ENCODE measurements around the gene ARMC9. TPM values are rescaled to one million over a fixed set of nuclear protein-coding genes. Genes with fewer than 3 reads are reported as not detected.

ARMC9 gene
- polyA plus RNA-seq, 3 donors from 2014 or later, result 0.94 to 1.1 TPM; not detected in 1

- Mint-ChIP-seq H3K9me3 (no peaks in the 10 kb centered on the region), H3K36me3 (peaks cover 0 to 3% (median 0%) of the 10 kb centered on the region in 3 donors), H3K27me3 (ENCODE audit: low read depth in 3 of 3) (peaks cover 0 to 9% (median 1%) of the 10 kb centered on the region in 3 donors), H3K27ac (no peak overlapping the region), H3K4me3 (no peak overlapping the region), H3K4me1 (no peaks in the 10 kb centered on the region)
- DNase-seq, result no peak
These were observed 24.6 kb downstream of the ARMC9 start for GRCh38 chr2:231223001-231223375.

- peaks cover 0 to 9% (median 1%) of the 10 kb centered on the region in 3 donors for H3K27me3 Mint-ChIP-seq (ENCODE audit: low read depth in 3 of 3)
- no peaks in the 10 kb centered on the region for H3K9me3 Mint-ChIP-seq
- no peak for DNase-seq
- H3K4me1 Mint-ChIP-seq, result no peaks in the 10 kb centered on the region
- H3K4me3 Mint-ChIP-seq, result no peak overlapping the region
- H3K36me3 Mint-ChIP-seq, result peaks cover 0 to 3% (median 0%) of the 10 kb centered on the region in 3 donors
- H3K27ac Mint-ChIP-seq, result no peak overlapping the region
These were observed 25.1 kb downstream of the ARMC9 start for GRCh38 chr2:231223458-231223976.

GRCh38 chr2:231227310-231228162 is 29.1 kb downstream of the ARMC9 start:
- DNase-seq, result peak; percentile 59 to 68 (median 60)
- peaks cover 0 to 4% (median 2%) of the 10 kb centered on the region in 3 donors for H3K27me3 Mint-ChIP-seq (ENCODE audit: low read depth in 3 of 3)
- no peak overlapping the region for H3K4me3 Mint-ChIP-seq
- no peaks in the 10 kb centered on the region for H3K9me3 Mint-ChIP-seq
- no peak overlapping the region for H3K27ac Mint-ChIP-seq
- no peaks in the 10 kb centered on the region for H3K36me3 Mint-ChIP-seq
- no peaks in the 10 kb centered on the region for H3K4me1 Mint-ChIP-seq

- Mint-ChIP-seq H3K27ac (no peak overlapping the region), H3K27me3 (ENCODE audit: low read depth in 3 of 3) (peaks cover 0 to 4% (median 2%) of the 10 kb centered on the region in 3 donors), H3K4me3 (no peak overlapping the region), H3K36me3 (no peaks in the 10 kb centered on the region), H3K9me3 (no peaks in the 10 kb centered on the region), H3K4me1 (no peaks in the 10 kb centered on the region)
- DNase-seq, result no peak
These were observed 29.8 kb downstream of the ARMC9 start for GRCh38 chr2:231228223-231228622.

- no peak overlapping the region for H3K4me3 Mint-ChIP-seq
- no peaks in the 10 kb centered on the region for H3K9me3 Mint-ChIP-seq
- DNase-seq, result no peak
- no peaks in the 10 kb centered on the region for H3K36me3 Mint-ChIP-seq
- peaks cover 0 to 2% (median 0%) of the 10 kb centered on the region in 3 donors for H3K27me3 Mint-ChIP-seq (ENCODE audit: low read depth in 3 of 3)
- no peak overlapping the region for H3K27ac Mint-ChIP-seq
- no peaks in the 10 kb centered on the region for H3K4me1 Mint-ChIP-seq
These were observed 30.6 kb downstream of the ARMC9 start for GRCh38 chr2:231228974-231229529.

- no peak for DNase-seq
- Mint-ChIP-seq H3K4me3 (no peak overlapping the region), H3K27me3 (ENCODE audit: low read depth in 3 of 3) (peaks cover 1 to 4% (median 2%) of the 10 kb centered on the region in 3 donors), H3K27ac (no peak overlapping the region), H3K4me1 (no peaks in the 10 kb centered on the region), H3K9me3 (no peaks in the 10 kb centered on the region), H3K36me3 (no peaks in the 10 kb centered on the region)
These were observed 36.8 kb downstream of the ARMC9 start for GRCh38 chr2:231235217-231235616.

GRCh38 chr2:231238689-231239088 is 40.3 kb downstream of the ARMC9 start:
- H3K36me3 Mint-ChIP-seq, result no peaks in the 10 kb centered on the region
- H3K4me1 Mint-ChIP-seq, result no peaks in the 10 kb centered on the region
- H3K27ac Mint-ChIP-seq, result no peak overlapping the region
- H3K9me3 Mint-ChIP-seq, result no peaks in the 10 kb centered on the region
- no peak overlapping the region for H3K4me3 Mint-ChIP-seq
- no peak for DNase-seq
- H3K27me3 Mint-ChIP-seq (ENCODE audit: low read depth in 3 of 3), result peaks cover 1 to 4% (median 2%) of the 10 kb centered on the region in 3 donors

GRCh38 chr2:231239751-231240150 is 41.3 kb downstream of the ARMC9 start:
- no peaks in the 10 kb centered on the region for H3K4me1 Mint-ChIP-seq

GRCh38 chr2:231241755-231242507 is 43.5 kb downstream of the ARMC9 start:
- Mint-ChIP-seq H3K9me3 (no peaks in the 10 kb centered on the region), H3K27me3 (ENCODE audit: low read depth in 3 of 3) (peaks cover 0 to 3% (median 2%) of the 10 kb centered on the region in 3 donors), H3K36me3 (no peaks in the 10 kb centered on the region), H3K4me1 (no peaks in the 10 kb centered on the region), H3K27ac (peak overlapping the region in 1 of 6 donors; percentile 55), H3K4me3 (no peak overlapping the region)
- DNase-seq, result peak; percentile 3 to 16 (median 16)

More at GRCh38 chr2:231239751-231240150, 41.3 kb downstream of the ARMC9 start:
- DNase-seq, result no peak
- no peaks in the 10 kb centered on the region for H3K36me3 Mint-ChIP-seq
- H3K27me3 Mint-ChIP-seq (ENCODE audit: low read depth in 3 of 3), result peaks cover 1 to 4% (median 2%) of the 10 kb centered on the region in 3 donors
- no peaks in the 10 kb centered on the region for H3K9me3 Mint-ChIP-seq
- H3K27ac Mint-ChIP-seq, result no peak overlapping the region
- no peak overlapping the region for H3K4me3 Mint-ChIP-seq

- no peak for DNase-seq
- Mint-ChIP-seq H3K4me1 (no peaks in the 10 kb centered on the region), H3K36me3 (no peaks in the 10 kb centered on the region), H3K9me3 (no peaks in the 10 kb centered on the region), H3K4me3 (no peak overlapping the region), H3K27me3 (ENCODE audit: low read depth in 3 of 3) (peaks cover 0 to 2% (median 2%) of the 10 kb centered on the region in 3 donors), H3K27ac (no peak overlapping the region)
These were observed 45.4 kb downstream of the ARMC9 start for GRCh38 chr2:231243866-231244265.

- no peak overlapping the region for H3K4me3 Mint-ChIP-seq
- H3K36me3 Mint-ChIP-seq, result no peaks in the 10 kb centered on the region
- no peak for DNase-seq
- H3K27me3 Mint-ChIP-seq (ENCODE audit: low read depth in 3 of 3), result peaks cover 0 to 2% (median 2%) of the 10 kb centered on the region in 3 donors
- no peaks in the 10 kb centered on the region for H3K4me1 Mint-ChIP-seq
- no peak overlapping the region for H3K27ac Mint-ChIP-seq
- no peaks in the 10 kb centered on the region for H3K9me3 Mint-ChIP-seq
These were observed 46.2 kb downstream of the ARMC9 start for GRCh38 chr2:231244382-231245248.

- Mint-ChIP-seq H3K4me1 (no peaks in the 10 kb centered on the region), H3K4me3 (no peak overlapping the region), H3K36me3 (no peaks in the 10 kb centered on the region), H3K27ac (peak overlapping the region in 1 of 6 donors; percentile 38), H3K9me3 (no peaks in the 10 kb centered on the region), H3K27me3 (ENCODE audit: low read depth in 3 of 3) (peaks cover 0 to 2% (median 2%) of the 10 kb centered on the region in 3 donors)
- peak in 2 of 3 donors; percentile 8 to 41 for DNase-seq
These were observed 47.0 kb downstream of the ARMC9 start for GRCh38 chr2:231245249-231246094.

Data from immature natural killer cell (primary cell).